Peyer's patch (tissue), 4 donors: ENCODE data around the gene TGIF2. TPM values are rescaled to one million over a fixed set of nuclear protein-coding genes. Genes with fewer than 3 reads are reported as not detected.
"Not testable (repeated sequence)": the region's sequence is repeated elsewhere in the genome, so short reads cannot be mapped to it uniquely, and the experiment has no call there.

ENCODE experiments used
- DNase-seq, 3 donors: peaks; one replicate each; pipeline ENCODE4 v3.0.0-alpha.2; 2017 to 2019
- H3K27ac ChIP-seq, 4 donors: fragments of 200-600 bp; sonication (generic); one replicate each; pipeline ENCODE4 v1.5.1; 2016 to 2019
- H3K27me3 ChIP-seq, 2 donors: fragments of 200-600 bp; sonication (generic); one replicate each; pipeline ENCODE4 v1.5.1; 2019
- H3K36me3 ChIP-seq, 3 donors: fragments of 200-600 bp; sonication (generic); one replicate each; pipeline ENCODE4 v1.5.1; 2016 to 2019
- H3K4me1 ChIP-seq, 4 donors: fragments of 200-600 bp; sonication (generic); one replicate each; pipeline ENCODE4 v1.5.1; 2016 to 2019
- H3K4me3 ChIP-seq, 4 donors: fragments of 200-600 bp; sonication (generic); 1 replicate in 3 of 4; 2 replicates in 1 of 4; pipeline ENCODE4 v1.5.1; 2016 to 2019; ENCODE audit warnings: mild to moderate bottlenecking in 1 of 4
- H3K9me3 ChIP-seq, 4 donors: fragments of 200-600 bp; sonication (generic); one replicate each; pipeline ENCODE4 v1.5.1; 2016 to 2019; ENCODE audit warnings: mild to moderate bottlenecking in 1 of 4
- CTCF ChIP-seq, 6 experiments: fragments of 450-650 bp in 4 of 6; fragments of 200-600 bp in 2 of 6; sonication (generic) in 1 of 6; IDR thresholded peaks; one replicate each; pipeline ENCODE4 v1.5.1; 2017 to 2019; ENCODE audit warnings: antibody characterized with exemption in 6 of 6, mild to moderate bottlenecking in 3 of 6, moderate library complexity in 1 of 6
- POLR2A ChIP-seq, 2 donors: fragments of 450-650 bp; IDR thresholded peaks; one replicate each; pipeline ENCODE4 v1.5.1; 2017; ENCODE audit warnings: antibody characterized with exemption in 2 of 2, mild to moderate bottlenecking in 2 of 2, moderate library complexity in 2 of 2
- small RNA-seq, 2 donors: library from RNA; depleted of rRNA; stranded (forward); fragments of <200 nt; gene quantifications; one replicate each; pipeline ENCODE3, GENCODE V24; 2016
- total RNA-seq, 4 donors: library from RNA; depleted of rRNA; stranded (reverse); fragments of >200 nt; gene quantifications; one replicate each; pipeline ENCODE4 v1.1.0, GENCODE V29; 2016

Gene TGIF2
- total RNA-seq, 4 donors from 2014 or later = 2.6 to 8.4 (median 4.5) TPM

GRCh38 chr20:36634342-36634741, 60.9 kb downstream of the TGIF2 start:
- TF ChIP-seq POLR2A (IDR thresholded peaks at IDR 0.05) (no peak), CTCF (IDR thresholded peaks at IDR 0.05) (no peak)
- DNase-seq = no peak

GRCh38 chr20:36638876-36639400, 65.5 kb downstream of the TGIF2 start:
- not testable (repeated sequence) for H3K9me3 ChIP-seq, H3K4me3 ChIP-seq, H3K27me3 ChIP-seq, H3K27ac ChIP-seq, H3K36me3 ChIP-seq, H3K4me1 ChIP-seq, DNase-seq

More at GRCh38 chr20:36634342-36634741, 60.9 kb downstream of the TGIF2 start:
- no peaks in the 10 kb centered on the region for H3K9me3 ChIP-seq
- peaks cover 0 to 4% (median 2%) of the 10 kb centered on the region in 4 donors for H3K4me1 ChIP-seq
- H3K27me3 ChIP-seq = no peaks in the 10 kb centered on the region
- no peaks in the 10 kb centered on the region for H3K36me3 ChIP-seq
- H3K4me3 ChIP-seq = no peak overlapping the region
- no peak overlapping the region for H3K27ac ChIP-seq

GRCh38 chr20:36641506-36641843, 68.1 kb downstream of the TGIF2 start:
- no peak for DNase-seq
- TF ChIP-seq POLR2A (IDR thresholded peaks at IDR 0.05) = no peak
- TF ChIP-seq CTCF (IDR thresholded peaks at IDR 0.05) = no peak
- no peak overlapping the region for H3K4me3 ChIP-seq
- no peaks in the 10 kb centered on the region for H3K27me3 ChIP-seq
- H3K36me3 ChIP-seq = no peaks in the 10 kb centered on the region
- H3K4me1 ChIP-seq = peaks cover 0 to 11% (median 0%) of the 10 kb centered on the region in 4 donors
- H3K27ac ChIP-seq = no peak overlapping the region
- no peaks in the 10 kb centered on the region for H3K9me3 ChIP-seq

GRCh38 chr20:36642136-36642535, 68.7 kb downstream of the TGIF2 start:
- Histone ChIP-seq H3K36me3 (no peaks in the 10 kb centered on the region), H3K27ac (no peak overlapping the region), H3K27me3 (no peaks in the 10 kb centered on the region), H3K9me3 (no peaks in the 10 kb centered on the region), H3K4me1 (peaks cover 0 to 11% (median 0%) of the 10 kb centered on the region in 4 donors), H3K4me3 (no peak overlapping the region)
- DNase-seq = no peak
- TF ChIP-seq CTCF (IDR thresholded peaks at IDR 0.05) (no peak), POLR2A (IDR thresholded peaks at IDR 0.05) (no peak)

Small RNA genes within 50 kb of the gene (small RNA-seq; reads per million reads assigned to genes)
- gene RF00017 = 0 reads per million in 2 donors

Other genes with a start within 250 kb of the TGIF2 start
- 10 to 100 TPM; 34.2 to 99.0 (median 58.2) TPM for gene MYL9, start 32.1 kb upstream of the TGIF2 start, total RNA-seq
- 100 to 1,000 TPM in 2 of 4 donors, 10 to 100 TPM in 2; 55.6 to 193 (median 105) TPM for gene RAB5IF, start 32.2 kb downstream of the TGIF2 start, total RNA-seq
- gene SLA2, start 72.6 kb downstream of the TGIF2 start, total RNA-seq = 1 to 10 TPM; 2.8 to 5.0 (median 3.6) TPM
- gene NDRG3, start 172.5 kb downstream of the TGIF2 start, total RNA-seq = 10 to 100 TPM; 12.6 to 28.4 (median 22.6) TPM
- gene DSN1, start 200.2 kb downstream of the TGIF2 start, total RNA-seq = 10 to 100 TPM in 3 of 4 donors, 1 to 10 TPM in 1; 7.5 to 26.4 (median 13.3) TPM